HepG2 (cell line): ENCODE measurements around the gene SLC11A1. TPM values are rescaled to one million over a fixed set of nuclear protein-coding genes. Genes with fewer than 3 reads are reported as not detected.
A peak's percentile ranks its signal among the peaks of the same experiment; 100 is the strongest.

Experiments
- ATAC-seq: fragments of 200-7000 bp; cut with Tn5 transposase; 3 replicates; pipeline ENCODE4 v1.9.1; 2020; ENCODE audit warnings: mild to moderate bottlenecking, moderate library complexity
- BruUV-seq: library from RNA; stranded (reverse); fragments of 400-500 nt; replicated peaks from 2 replicates; lab custom pipeline; 2021; lab: Mats Ljungman, UMichigan
- CTCF ChIA-PET: fragments of 300-600 bp; formaldehyde crosslinking; extraction: SDS; loops from one replicate; lab custom pipeline; 2021; ENCODE audit warnings: low total read pairs, inconsistent platforms, low intra/inter-chr PET ratio; lab: Yijun Ruan, JAX
- POLR2A ChIA-PET: fragments of 350-600 bp; sonication (Branson Sonifier 250); formaldehyde crosslinking; loops from one replicate; lab custom pipeline; 2020; ENCODE audit warnings: antibody characterized with exemption, inconsistent platforms; lab: Yijun Ruan, JAX
- DNase-seq: peaks from one replicate; pipeline ENCODE4 v3.0.0-alpha.2; 2015; ENCODE audit warnings: low spot score
- FAIRE-seq: peaks from 3 replicates; lab custom pipeline; 2011; peaks lifted over from hg19 to GRCh38; lab: Jason Lieb, UNC
- H2AFZ ChIP-seq: one replicate; pipeline ENCODE4 v1.6.1; 2011; ENCODE audit warnings: low read length, inconsistent platforms
- H3K27ac ChIP-seq: fragments of 300-600 bp; 3 replicates; pipeline ENCODE4 v1.8.0; 2011; ENCODE audit warnings: mixed run types, mild to moderate bottlenecking, mixed read lengths, low read length, inconsistent platforms; ENCODE audit not compliant: insufficient read depth; ENCODE audit errors: extremely low read length
- H3K27me3 ChIP-seq, 2 experiments: fragments of 200-600 bp in 1 of 2; 2 replicates in 1 of 2; 3 replicates in 1 of 2; pipeline versions ENCODE4 v1.6.0 to v1.8.0; 2011; ENCODE audit warnings: low read length in 2 of 2, mild to moderate bottlenecking in 2 of 2, moderate library complexity in 2 of 2, inconsistent platforms in 1 of 2; ENCODE audit not compliant: insufficient read depth in 2 of 2, control insufficient read depth in 1 of 2
- H3K36me3 ChIP-seq, 2 experiments: fragments of 200-600 bp in 1 of 2; replicated peaks in 1 of 2; 2 replicates in 1 of 2; 3 replicates in 1 of 2; pipeline versions ENCODE4 v1.5.1 to v1.8.0; 2011; ENCODE audit warnings: low read length in 2 of 2, inconsistent platforms in 1 of 2; ENCODE audit not compliant: insufficient read depth in 2 of 2, control insufficient read depth in 1 of 2
- H3K4me1 ChIP-seq: 2 replicates; pipeline ENCODE4 v1.5.1; 2012; ENCODE audit warnings: low read length, inconsistent platforms; ENCODE audit not compliant: insufficient read depth
- H3K4me2 ChIP-seq: 2 replicates; pipeline ENCODE4 v1.6.0; 2011; ENCODE audit warnings: low read depth, low read length, inconsistent platforms
- H3K4me3 ChIP-seq, 3 experiments: fragments of 200-600 bp in 1 of 3; sonication (generic), shearing (Covaris generic) in 1 of 3; replicated peaks in 1 of 3; 2 replicates each; pipeline ENCODE4 v1.5.1; 2011 to 2016; ENCODE audit warnings: low read length in 3 of 3, inconsistent platforms in 2 of 3, low read depth in 2 of 3, mild to moderate bottlenecking in 2 of 3, control low read depth in 1 of 3, mixed read lengths in 1 of 3; ENCODE audit not compliant: insufficient read depth in 1 of 3
- H3K79me2 ChIP-seq: one replicate; pipeline ENCODE4 v1.6.1; 2011; ENCODE audit warnings: low read length, inconsistent platforms; ENCODE audit not compliant: insufficient read depth
- H3K9ac ChIP-seq: 2 replicates; pipeline ENCODE4 v1.6.0; 2011; ENCODE audit warnings: mild to moderate bottlenecking, low read depth, low read length, inconsistent platforms; ENCODE audit not compliant: insufficient read depth
- H3K9me3 ChIP-seq: 2 replicates; pipeline ENCODE4 v1.5.1; 2012; ENCODE audit warnings: mild to moderate bottlenecking, low read length
- H4K20me1 ChIP-seq: 2 replicates; pipeline ENCODE4 v1.6.0; 2011; ENCODE audit warnings: inconsistent platforms, mild to moderate bottlenecking, low read length, moderate library complexity; ENCODE audit not compliant: insufficient read depth
- DNMT3B ChIP-seq: conservative IDR thresholded peaks from 2 replicates; pipeline ENCODE4 v1.6.1; 2016; ENCODE audit warnings: missing biosample characterization, control low read depth
- MYNN ChIP-seq: sonication (generic); formaldehyde crosslinking; IDR thresholded peaks from 2 replicates; pipeline ENCODE4 v1.4.0; 2020; ENCODE audit warnings: mild to moderate bottlenecking, low read depth, missing genetic modification reagents
- NR2F6 ChIP-seq, 2 experiments: IDR thresholded peaks; 2 replicates each; pipeline ENCODE4 v1.6.1; 2016; ENCODE audit warnings: antibody characterized with exemption in 1 of 2, mild to moderate bottlenecking in 1 of 2
- PITX1 ChIP-seq: sonication (generic); formaldehyde crosslinking; IDR thresholded peaks from 2 replicates; pipeline ENCODE4 v1.5.1; 2020; ENCODE audit warnings: mild to moderate bottlenecking, missing genetic modification reagents
- POLR2AphosphoS2 ChIP-seq: IDR thresholded peaks from 2 replicates; pipeline ENCODE4 v1.6.1; 2011; ENCODE audit warnings: low read depth, low read length, improper control_type of control experiment
- TCF12 ChIP-seq, 2 experiments: fragments of 450-650 bp in 1 of 2; sonication (generic) in 1 of 2; formaldehyde crosslinking in 1 of 2; IDR thresholded peaks; 2 replicates each; pipeline versions ENCODE4 v1.6.1 to v1.8.0; 2017 to 2022; ENCODE audit warnings: antibody characterized with exemption in 1 of 2, mild to moderate bottlenecking in 1 of 2, missing genetic modification reagents in 1 of 2, moderate library complexity in 1 of 2
- UBTF ChIP-seq: sonication (generic); formaldehyde crosslinking; IDR thresholded peaks from 2 replicates; pipeline ENCODE4 v1.4.0; 2020; ENCODE audit warnings: mild to moderate bottlenecking, missing genetic modification reagents
- ZNF446 ChIP-seq: sonication (generic); formaldehyde crosslinking; IDR thresholded peaks from 2 replicates; pipeline ENCODE4 v1.5.0; 2020; ENCODE audit warnings: mild to moderate bottlenecking, missing genetic modification reagents
- ZNF496 ChIP-seq: sonication (generic); formaldehyde crosslinking; IDR thresholded peaks from 2 replicates; pipeline ENCODE4 v1.8.1; 2023; ENCODE audit warnings: mild to moderate bottlenecking, moderate library complexity, missing genetic modification reagents; ENCODE audit not compliant: insufficient replicate concordance
- ZNF512B ChIP-seq: sonication (generic); formaldehyde crosslinking; IDR thresholded peaks from 2 replicates; pipeline ENCODE4 v1.5.1; 2020; ENCODE audit warnings: missing genetic modification reagents, mild to moderate bottlenecking, borderline replicate concordance
- ZNF737 ChIP-seq: sonication (generic); formaldehyde crosslinking; IDR thresholded peaks from 2 replicates; pipeline ENCODE4 v1.5.0; 2020; ENCODE audit warnings: missing genetic modification reagents, mild to moderate bottlenecking, borderline replicate concordance
- WGBS: methylation state at CpG from one replicate; pipeline ENCODE4 v1.1.6; 2017; ENCODE audit warnings: low lambda C conversion rate; 5-methylcytosine and 5-hydroxymethylcytosine counted together
- in situ Hi-C: cut with HindIII; loops from 2 replicates; pipeline ENCODE4 v1.10.0; 2017; ENCODE audit warnings: low pct_unique_long_range_greater_than_20kb; ENCODE audit not compliant: extremely low pct_ligation_motif_present
- intact Hi-C: fragments of 100-400 bp; cut with micrococcal nuclease; formaldehyde crosslinking; loops from one replicate; pipeline ENCODE4 v1.10.0; 2022; ENCODE audit not compliant: unreplicated experiment
- polyA plus RNA-seq, 8 experiments: library from polyadenylated mRNA; depleted of rRNA in 3 of 8; stranded (reverse) in 7 of 8; unstranded in 1 of 8; fragments of >200 nt; fragmentation: Illumina TruSeq in 4 of 8; extraction: Trizol in 4 of 8; gene quantifications; 2 replicates each; pipeline versions ENCODE4 v1.2.1 to v1.2.3, GENCODE V29; 2011 to 2016; ENCODE audit warnings: low read depth in 4 of 8, missing spikeins in 1 of 8, mixed read lengths in 1 of 8; ENCODE audit not compliant: insufficient read depth in 1 of 8
- total RNA-seq, 5 experiments: library from RNA; depleted of rRNA; stranded (reverse); fragments of >200 nt; fragmentation: Illumina TruSeq; extraction: Trizol; gene quantifications; 2 replicates each; pipeline ENCODE4 v1.2.3, GENCODE V29; 2016; ENCODE audit warnings: low read depth in 1 of 5
- TF ChIP-seq, protein P1 (sequence below): sonication (generic); formaldehyde crosslinking; IDR thresholded peaks from 2 replicates; pipeline ENCODE4 v1.5.0; 2020; ENCODE audit warnings: missing genetic modification reagents

Gene SLC11A1
- total and polyA plus RNA-seq, 2 of the 13 experiments (the other 11 are each of a cell fraction or from before 2014, with no cell fraction given) = 0.33 to 2.3 TPM

GRCh38 chr2:218444692-218445357 lies 62.8 kb downstream of the SLC11A1 start:
- Histone ChIP-seq H3K4me1 (peaks cover 75% of the 10 kb centered on the region), H3K36me3 (peaks cover 27 to 83% of the 10 kb centered on the region in 2 experiments), H3K27me3 (no peaks in the 10 kb centered on the region), H3K79me2 (no peaks in the 10 kb centered on the region), H4K20me1 (no peaks in the 10 kb centered on the region), H3K27ac (peak overlapping the region; percentile 67), H3K4me3 (0 out of 6 replicates have a peak overlapping the region, but pooled peaks of 1 of the 3 experiments have one; percentile 19), H3K9me3 (no peaks in the 10 kb centered on the region), H2AFZ (no peak overlapping the region), H3K4me2 (peak overlapping the region; percentile 43), H3K9ac (peak overlapping the region; percentile 27; the same call in 1 of the 2 replicates)
- DNase-seq = peak; percentile 99
- ChIA-PET CTCF (no interaction called here), POLR2A (interaction anchor here (1.1 to 3.5 kb wide), 12 partner anchors 9 to 158 kb away, joined by 3 to 36 read pairs (median 6); partner anchors contain the start of genes CTDSP1, TMBIM1 and VIL1)
- FAIRE-seq = peak; percentile 99
- in situ Hi-C loops (no loop called here), intact Hi-C loops (loop anchor here (2.0 kb wide), 2 partner anchors 26 to 38 kb away; partner anchors contain the start of gene VIL1)
- peak; percentile 92 for ATAC-seq
- WGBS = 32% methylated on average over 7 of the region's 7 CpGs
- no TSS peak for BruUV-seq
- peak; percentile 92 for TF ChIP-seq NR2F6 (IDR thresholded peaks at IDR 0.05)
- peak; percentile 94 for TF ChIP-seq NR2F6 (CRISPR knock-in tag; IDR thresholded peaks at IDR 0.05)
- TF ChIP-seq DNMT3B = no peak
- TF ChIP-seq ZNF446 = no peak
- TF ChIP-seq ZNF496 (CRISPR knock-in tag) = no peak
- no peak for TF ChIP-seq TCF12 (IDR thresholded peaks at IDR 0.05)
- peak; percentile 88; the same call in 1 of the 2 replicates for TF ChIP-seq TCF12 (CRISPR knock-in tag; IDR thresholded peaks at IDR 0.05)
- no peak for TF ChIP-seq POLR2AphosphoS2
- TF ChIP-seq UBTF = peak; percentile 73
- peak; percentile 28; the same call in 1 of the 2 replicates for TF ChIP-seq MYNN
- TF ChIP-seq PITX1 = peak; percentile 80
- no peak for TF ChIP-seq ZNF512B (CRISPR knock-in tag)
- TF ChIP-seq, protein P1, sequence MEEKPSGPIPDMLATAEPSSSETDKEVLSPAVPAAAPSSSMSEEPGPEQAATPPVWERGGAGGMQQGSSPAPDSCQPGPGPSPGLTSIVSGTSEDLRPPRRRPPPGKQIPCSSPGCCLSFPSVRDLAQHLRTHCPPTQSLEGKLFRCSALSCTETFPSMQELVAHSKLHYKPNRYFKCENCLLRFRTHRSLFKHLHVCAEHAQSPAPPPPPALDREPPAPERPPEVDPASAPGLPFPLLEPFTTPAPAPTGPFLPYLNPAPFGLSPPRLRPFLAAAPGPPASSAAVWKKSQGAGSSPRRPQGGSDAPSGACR = peak; percentile 94; the same call in 1 of the 2 replicates
- TF ChIP-seq ZNF737 (CRISPR knock-in tag) = no peak
